Astrocyte (in vitro differentiated cells and primary cell): Measurements from ENCODE around the gene RAPGEF5. TPM values are rescaled to one million over a fixed set of nuclear protein-coding genes. Genes with fewer than 3 reads are reported as not detected.

Source experiments
- DNase-seq: peaks from one replicate; pipeline ENCODE4 v3.0.0-alpha.2; 2010; ENCODE audit warnings: low read depth
- FAIRE-seq: peaks from 2 replicates; lab custom pipeline; 2011; peaks lifted over from hg19 to GRCh38; lab: Jason Lieb, UNC
- H2AFZ ChIP-seq: 2 replicates; pipeline ENCODE4 v1.6.0; 2012; ENCODE audit warnings: low read depth, low read length, inconsistent platforms
- H3K27ac ChIP-seq: 2 replicates; pipeline ENCODE4 v1.5.1; 2011; ENCODE audit warnings: low read depth, low read length, inconsistent platforms
- H3K27me3 ChIP-seq: 2 replicates; pipeline ENCODE4 v1.6.0; 2011; ENCODE audit warnings: low read length, inconsistent platforms; ENCODE audit not compliant: insufficient read depth
- H3K36me3 ChIP-seq: 2 replicates; pipeline ENCODE4 v1.5.1; 2011; ENCODE audit warnings: low read length, inconsistent platforms; ENCODE audit not compliant: insufficient read depth
- H3K4me1 ChIP-seq: 2 replicates; pipeline ENCODE4 v1.5.1; 2011; ENCODE audit warnings: low read length, inconsistent platforms; ENCODE audit not compliant: insufficient read depth
- H3K4me2 ChIP-seq: 2 replicates; pipeline ENCODE4 v1.6.0; 2012; ENCODE audit warnings: low read length, inconsistent platforms
- H3K4me3 ChIP-seq: 2 replicates; pipeline ENCODE4 v1.5.1; 2011; ENCODE audit warnings: low read depth, mild to moderate bottlenecking, low read length, inconsistent platforms; ENCODE audit not compliant: insufficient read depth
- H3K79me2 ChIP-seq: 2 replicates; pipeline ENCODE4 v1.6.0; 2012; ENCODE audit warnings: mild to moderate bottlenecking, low read length, inconsistent platforms; ENCODE audit not compliant: insufficient read depth
- H3K9ac ChIP-seq: 2 replicates; pipeline ENCODE4 v1.6.0; 2012; ENCODE audit warnings: mild to moderate bottlenecking, low read length, inconsistent platforms
- H3K9me3 ChIP-seq: 2 replicates; pipeline ENCODE4 v1.5.1; 2012; ENCODE audit warnings: low read depth, mild to moderate bottlenecking, low read length, inconsistent platforms; ENCODE audit not compliant: insufficient read depth
- H4K20me1 ChIP-seq: 2 replicates; pipeline ENCODE4 v1.6.0; 2012; ENCODE audit warnings: low read length, inconsistent platforms; ENCODE audit not compliant: insufficient read depth
- H3K27ac Mint-ChIP-seq: one replicate; pipeline ENCODE4 v1.8.0; 2021; ENCODE audit warnings: mild to moderate bottlenecking, mixed read lengths; ENCODE audit not compliant: unreplicated experiment
- H3K27me3 Mint-ChIP-seq: one replicate; pipeline ENCODE4 v1.8.0; 2021; ENCODE audit warnings: low read depth, mixed read lengths; ENCODE audit not compliant: unreplicated experiment
- H3K36me3 Mint-ChIP-seq: one replicate; pipeline ENCODE4 v1.8.0; 2021; ENCODE audit warnings: low read depth, mixed read lengths; ENCODE audit not compliant: unreplicated experiment
- H3K4me1 Mint-ChIP-seq: one replicate; pipeline ENCODE4 v1.8.0; 2021; ENCODE audit warnings: low read depth, mixed read lengths; ENCODE audit not compliant: unreplicated experiment
- H3K4me3 Mint-ChIP-seq: one replicate; pipeline ENCODE4 v1.8.0; 2021; ENCODE audit warnings: mild to moderate bottlenecking, moderate library complexity, mixed read lengths; ENCODE audit not compliant: unreplicated experiment
- H3K9me3 Mint-ChIP-seq: one replicate; pipeline ENCODE4 v1.8.0; 2021; ENCODE audit warnings: mild to moderate bottlenecking, mixed read lengths; ENCODE audit not compliant: unreplicated experiment
- CTCF ChIP-seq: IDR thresholded peaks from 2 replicates; pipeline ENCODE4 v1.5.1; 2011; ENCODE audit warnings: low read depth, mild to moderate bottlenecking, inconsistent platforms, low read length, moderate library complexity; ENCODE audit not compliant: insufficient read depth
- EZH2 ChIP-seq: IDR thresholded peaks from 2 replicates; pipeline ENCODE4 v1.6.1; 2012; ENCODE audit warnings: mild to moderate bottlenecking, low read length, inconsistent platforms; ENCODE audit not compliant: insufficient read depth
- total RNA-seq: library from RNA; stranded (reverse); gene quantifications from 2 replicates; pipeline ENCODE4 v1.2.1, GENCODE V29; 2021

RAPGEF5 gene
- total RNA-seq, 1 donor from 2014 or later = 1.0 TPM

- Histone ChIP-seq H3K36me3 (no peaks in the 10 kb centered on the region), H4K20me1 (no peaks in the 10 kb centered on the region), H3K27me3 (no peaks in the 10 kb centered on the region), H2AFZ (no peak overlapping the region), H3K79me2 (no peaks in the 10 kb centered on the region), H3K4me2 (no peak overlapping the region), H3K4me3 (no peak overlapping the region), H3K9me3 (no peaks in the 10 kb centered on the region), H3K9ac (no peak overlapping the region), H3K4me1 (no peaks in the 10 kb centered on the region), H3K27ac (no peak overlapping the region)
- Mint-ChIP-seq H3K27me3 (peaks cover 16% of the 10 kb centered on the region), H3K4me3 (no peak overlapping the region), H3K36me3 (no peaks in the 10 kb centered on the region), H3K4me1 (no peaks in the 10 kb centered on the region), H3K27ac (no peak overlapping the region), H3K9me3 (no peaks in the 10 kb centered on the region)
- FAIRE-seq (no peak), DNase-seq (no peak)
- TF ChIP-seq EZH2 (no peak), CTCF (no peak)
Observed at GRCh38 chr7:22296265-22296566, 60.7 kb downstream of the RAPGEF5 start.

DNA sequence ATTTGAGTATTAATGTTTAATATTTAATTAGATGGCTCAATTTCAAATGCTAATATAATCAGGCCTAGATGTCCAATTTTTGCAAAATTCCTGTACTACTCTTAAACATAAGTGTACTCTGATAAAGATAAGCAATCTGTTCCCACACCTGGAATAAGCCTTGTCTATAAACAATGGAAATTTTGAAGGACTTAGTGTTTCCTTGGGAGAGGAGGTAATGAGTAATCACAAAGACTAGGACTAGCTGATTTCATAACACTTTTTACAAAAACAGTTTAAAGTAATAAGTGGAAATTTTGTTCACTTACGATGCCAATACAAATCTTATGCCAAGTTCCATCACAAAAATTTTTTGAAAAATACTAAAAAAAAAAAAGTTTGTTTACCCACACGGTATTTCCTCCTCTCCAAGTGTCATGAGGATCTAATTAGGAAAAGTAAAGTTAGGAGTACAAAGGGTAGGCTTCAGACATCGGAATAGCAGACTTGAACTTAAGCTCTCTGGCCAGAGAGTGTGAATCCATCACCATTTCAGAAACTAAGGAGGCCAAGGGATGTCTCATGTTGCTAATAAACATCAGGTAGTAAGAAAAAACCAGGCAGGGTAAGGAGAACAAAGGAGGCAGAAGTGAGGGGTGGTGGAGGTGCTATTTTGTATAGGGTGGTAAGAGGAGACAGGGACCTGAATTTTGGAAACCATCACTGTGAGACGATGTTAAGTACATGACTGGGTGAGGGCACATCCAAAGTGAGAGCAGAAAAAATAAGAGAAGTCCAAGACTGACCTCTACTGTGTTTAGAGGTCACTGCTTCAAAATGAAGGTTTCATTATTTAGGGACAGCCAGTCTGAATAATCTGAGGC is 61.3 kb downstream of the RAPGEF5 start:
- no peak for TF ChIP-seq CTCF
- no peak for TF ChIP-seq EZH2
- no peak for FAIRE-seq
- DNase-seq = no peak
- Mint-ChIP-seq H3K27me3 (peaks cover 16% of the 10 kb centered on the region), H3K4me1 (no peaks in the 10 kb centered on the region), H3K4me3 (no peak overlapping the region), H3K9me3 (no peaks in the 10 kb centered on the region), H3K27ac (no peak overlapping the region), H3K36me3 (no peaks in the 10 kb centered on the region)
- no peak overlapping the region for H3K9ac ChIP-seq
- no peaks in the 10 kb centered on the region for H4K20me1 ChIP-seq
- no peaks in the 10 kb centered on the region for H3K27me3 ChIP-seq
- no peaks in the 10 kb centered on the region for H3K4me1 ChIP-seq
- no peaks in the 10 kb centered on the region for H3K79me2 ChIP-seq
- no peaks in the 10 kb centered on the region for H3K36me3 ChIP-seq
- H3K9me3 ChIP-seq = no peaks in the 10 kb centered on the region
- H3K4me3 ChIP-seq = no peak overlapping the region
- no peak overlapping the region for H3K27ac ChIP-seq
- H3K4me2 ChIP-seq = no peak overlapping the region
- no peak overlapping the region for H2AFZ ChIP-seq

GRCh38 chr7:22292531-22292930 is 64.4 kb downstream of the RAPGEF5 start:
- H3K9me3 Mint-ChIP-seq = no peaks in the 10 kb centered on the region
- H3K36me3 Mint-ChIP-seq = no peaks in the 10 kb centered on the region
- H4K20me1 ChIP-seq = no peaks in the 10 kb centered on the region
- no peak overlapping the region for H3K27ac Mint-ChIP-seq
- no peaks in the 10 kb centered on the region for H3K27me3 ChIP-seq
- no peak overlapping the region for H2AFZ ChIP-seq
- no peak overlapping the region for H3K27ac ChIP-seq
- H3K4me1 Mint-ChIP-seq = no peaks in the 10 kb centered on the region
- FAIRE-seq (no peak), DNase-seq (no peak)
- H3K27me3 Mint-ChIP-seq = peaks cover 16% of the 10 kb centered on the region
- no peaks in the 10 kb centered on the region for H3K4me1 ChIP-seq
- H3K4me3 Mint-ChIP-seq = no peak overlapping the region
- no peak overlapping the region for H3K4me2 ChIP-seq
- no peak overlapping the region for H3K4me3 ChIP-seq
- no peaks in the 10 kb centered on the region for H3K79me2 ChIP-seq
- no peaks in the 10 kb centered on the region for H3K36me3 ChIP-seq
- no peak for TF ChIP-seq EZH2
- no peak for TF ChIP-seq CTCF
- H3K9ac ChIP-seq = no peak overlapping the region
- no peaks in the 10 kb centered on the region for H3K9me3 ChIP-seq
